Measurements from ENCODE around the gene CSPG4.

- TF ChIP-seq, protein P1, sequence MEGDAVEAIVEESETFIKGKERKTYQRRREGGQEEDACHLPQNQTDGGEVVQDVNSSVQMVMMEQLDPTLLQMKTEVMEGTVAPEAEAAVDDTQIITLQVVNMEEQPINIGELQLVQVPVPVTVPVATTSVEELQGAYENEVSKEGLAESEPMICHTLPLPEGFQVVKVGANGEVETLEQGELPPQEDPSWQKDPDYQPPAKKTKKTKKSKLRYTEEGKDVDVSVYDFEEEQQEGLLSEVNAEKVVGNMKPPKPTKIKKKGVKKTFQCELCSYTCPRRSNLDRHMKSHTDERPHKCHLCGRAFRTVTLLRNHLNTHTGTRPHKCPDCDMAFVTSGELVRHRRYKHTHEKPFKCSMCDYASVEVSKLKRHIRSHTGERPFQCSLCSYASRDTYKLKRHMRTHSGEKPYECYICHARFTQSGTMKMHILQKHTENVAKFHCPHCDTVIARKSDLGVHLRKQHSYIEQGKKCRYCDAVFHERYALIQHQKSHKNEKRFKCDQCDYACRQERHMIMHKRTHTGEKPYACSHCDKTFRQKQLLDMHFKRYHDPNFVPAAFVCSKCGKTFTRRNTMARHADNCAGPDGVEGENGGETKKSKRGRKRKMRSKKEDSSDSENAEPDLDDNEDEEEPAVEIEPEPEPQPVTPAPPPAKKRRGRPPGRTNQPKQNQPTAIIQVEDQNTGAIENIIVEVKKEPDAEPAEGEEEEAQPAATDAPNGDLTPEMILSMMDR (IDR thresholded peaks at IDR 0.05), result no peak
- no peak for TF ChIP-seq POLR2AphosphoS5 (IDR thresholded peaks at IDR 0.05)
These were observed 35.0 kb downstream of the CSPG4 start for GRCh38 chr15:75677465-75678323.
